Thymus (tissue), 11 donors: Measurements from ENCODE around the gene ZPR1. TPM values are rescaled to one million over a fixed set of nuclear protein-coding genes. Genes with fewer than 3 reads are reported as not detected.

Experiments used
- DNase-seq, 9 donors: peaks; one replicate each; pipeline ENCODE4 v3.0.0-alpha.2; 2013; ENCODE audit warnings: low spot score in 9 of 9, low read depth in 6 of 9, missing footprints in 1 of 9
- H3K27ac ChIP-seq, 2 donors: one replicate each; pipeline ENCODE4 v1.5.1; 2013; ENCODE audit warnings: control low read depth in 1 of 2, low read depth in 1 of 2, low read length in 1 of 2, mild to moderate bottlenecking in 1 of 2, moderate library complexity in 1 of 2
- H3K27me3 ChIP-seq, 2 donors: one replicate each; pipeline ENCODE4 v1.5.1; 2013; ENCODE audit warnings: low read length in 1 of 2; ENCODE audit not compliant: control insufficient read depth in 2 of 2, insufficient read depth in 1 of 2
- H3K36me3 ChIP-seq, 2 donors: one replicate each; pipeline ENCODE4 v1.5.1; 2013; ENCODE audit warnings: low read length in 1 of 2, mild to moderate bottlenecking in 1 of 2, moderate library complexity in 1 of 2; ENCODE audit not compliant: control insufficient read depth in 2 of 2, insufficient read depth in 2 of 2
- H3K4me1 ChIP-seq, 2 donors: one replicate each; pipeline ENCODE4 v1.5.1; 2013; ENCODE audit warnings: low read length in 2 of 2; ENCODE audit not compliant: control insufficient read depth in 2 of 2, insufficient read depth in 2 of 2
- H3K4me3 ChIP-seq, 2 donors: one replicate each; pipeline ENCODE4 v1.5.1; 2013; ENCODE audit warnings: low read length in 2 of 2, control low read depth in 1 of 2, mild to moderate bottlenecking in 1 of 2
- H3K9me3 ChIP-seq, 2 donors: one replicate each; pipeline ENCODE4 v1.5.1; 2013; ENCODE audit warnings: low read length in 1 of 2, mild to moderate bottlenecking in 1 of 2; ENCODE audit not compliant: control insufficient read depth in 2 of 2, insufficient read depth in 1 of 2
- WGBS: extraction: QIAGEN DNeasy Blood & Tissue Kit; methylation state at CpG from one replicate; pipeline ENCODE4 v1.1.7; 2013; 5-methylcytosine and 5-hydroxymethylcytosine counted together
- polyA plus RNA-seq: library from polyadenylated mRNA; stranded (reverse); fragments of 200-250 nt; gene quantifications from one replicate; pipeline ENCODE4 v1.2.3, GENCODE V29; 2013
- total RNA-seq: library from RNA; stranded (reverse); fragments of 120-200 nt; gene quantifications from one replicate; pipeline ENCODE4 v1.2.4, GENCODE V29; 2013
- donor health status: healthy.

ZPR1 gene
- total and polyA plus RNA-seq, 2 donors: 21.3 to 37.2 TPM

DNA sequence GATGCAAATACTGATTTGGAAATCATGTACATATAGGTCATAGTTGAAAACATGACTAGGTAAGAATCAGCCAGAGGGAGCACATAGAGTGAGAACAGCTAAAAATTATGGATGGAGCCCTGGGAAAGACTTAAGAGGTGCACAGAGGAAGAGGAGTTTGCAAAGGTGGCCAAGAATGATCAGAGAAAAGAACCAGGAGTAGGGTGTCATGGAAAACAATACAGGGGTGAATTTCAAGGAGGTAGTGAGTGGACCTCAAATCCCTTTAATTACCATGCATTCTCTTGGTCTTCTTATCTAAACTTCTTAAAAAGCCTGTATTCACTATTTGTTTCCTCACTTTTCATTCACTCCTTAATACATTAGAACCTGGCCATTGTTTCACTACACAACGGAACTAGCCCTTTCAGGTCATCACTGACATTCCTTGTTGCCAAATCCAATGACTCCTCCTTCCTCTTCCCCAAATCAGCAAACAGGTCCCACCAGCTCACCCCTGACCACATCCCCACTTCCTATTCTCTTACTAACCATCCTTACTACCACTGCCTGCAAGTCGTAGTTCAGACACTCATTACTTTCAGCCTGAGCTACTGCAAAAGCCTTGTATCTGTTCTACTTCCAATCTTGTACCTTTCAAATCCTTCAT, 37.6 kb downstream of the ZPR1 start:
- no peaks in the 10 kb centered on the region for H3K9me3 ChIP-seq
- H3K4me1 ChIP-seq: no peaks in the 10 kb centered on the region
- no peak overlapping the region for H3K27ac ChIP-seq
- no peak overlapping the region for H3K4me3 ChIP-seq
- DNase-seq: no peak
- H3K27me3 ChIP-seq: no peaks in the 10 kb centered on the region
- peaks cover 38 to 70% of the 10 kb centered on the region in 2 donors for H3K36me3 ChIP-seq
- WGBS: 95% methylated on average over 2 of the region's 2 CpGs

DNA sequence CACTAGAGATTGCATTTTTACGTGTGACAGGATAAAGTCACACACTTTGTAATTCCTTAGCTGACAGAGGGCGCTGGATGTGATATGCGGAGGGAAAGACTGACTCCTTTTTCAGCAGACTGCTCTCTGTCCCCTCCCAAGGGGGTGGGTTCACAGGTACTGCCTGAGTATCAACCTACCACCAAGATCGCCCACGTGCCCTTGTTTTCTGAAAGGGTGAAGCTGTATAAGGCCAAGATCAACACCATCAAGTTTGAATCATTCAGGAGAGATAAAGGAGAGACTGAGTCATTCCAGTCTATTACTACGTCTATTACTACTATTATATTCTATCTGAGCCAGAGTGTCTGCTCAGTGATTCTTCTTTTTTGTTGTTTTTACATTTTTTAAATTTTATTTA, 45.7 kb downstream of the ZPR1 start:
- H3K9me3 ChIP-seq: no peaks in the 10 kb centered on the region
- H3K27ac ChIP-seq: no peak overlapping the region
- H3K27me3 ChIP-seq: no peaks in the 10 kb centered on the region
- 98% methylated on average over 6 of the region's 6 CpGs for WGBS
- DNase-seq: no peak
- H3K4me1 ChIP-seq: peaks cover 8 to 21% of the 10 kb centered on the region in 2 donors
- H3K4me3 ChIP-seq: no peak overlapping the region
- peaks cover 8 to 14% of the 10 kb centered on the region in 2 donors for H3K36me3 ChIP-seq

GRCh38 chr11:116740741-116741140, 47.1 kb downstream of the ZPR1 start:
- no peaks in the 10 kb centered on the region for H3K9me3 ChIP-seq
- no peaks in the 10 kb centered on the region for H3K27me3 ChIP-seq
- H3K4me3 ChIP-seq: no peak overlapping the region
- H3K4me1 ChIP-seq: peaks cover 8 to 21% of the 10 kb centered on the region in 2 donors
- DNase-seq: no peak
- H3K36me3 ChIP-seq: peaks cover 0 to 6% of the 10 kb centered on the region in 2 donors
- 67% methylated on average over 4 of the region's 4 CpGs for WGBS
- H3K27ac ChIP-seq: no peak overlapping the region

- 96% methylated on average over 2 of the region's 2 CpGs for WGBS
- Histone ChIP-seq H3K27ac (no peak overlapping the region), H3K27me3 (no peaks in the 10 kb centered on the region), H3K9me3 (no peaks in the 10 kb centered on the region), H3K4me3 (no peak overlapping the region), H3K4me1 (peaks cover 8 to 25% of the 10 kb centered on the region in 2 donors), H3K36me3 (peaks cover 0 to 6% of the 10 kb centered on the region in 2 donors)
- DNase-seq: peak in 1 of 9 donors; percentile 10
Observed at GRCh38 chr11:116738975-116739374, 48.8 kb downstream of the ZPR1 start.

GRCh38 chr11:116736763-116737162, 51.1 kb downstream of the ZPR1 start:
- H3K27me3 ChIP-seq: peaks cover 0 to 9% of the 10 kb centered on the region in 2 donors
- peak in 1 of 9 donors; percentile 26 for DNase-seq
- H3K4me1 ChIP-seq: peaks cover 8 to 36% of the 10 kb centered on the region in 2 donors
- WGBS: 91% methylated on average over 3 of the region's 3 CpGs
- no peak overlapping the region for H3K4me3 ChIP-seq
- no peak overlapping the region for H3K27ac ChIP-seq
- H3K9me3 ChIP-seq: no peaks in the 10 kb centered on the region
- H3K36me3 ChIP-seq: peaks cover 0 to 4% of the 10 kb centered on the region in 2 donors

DNA sequence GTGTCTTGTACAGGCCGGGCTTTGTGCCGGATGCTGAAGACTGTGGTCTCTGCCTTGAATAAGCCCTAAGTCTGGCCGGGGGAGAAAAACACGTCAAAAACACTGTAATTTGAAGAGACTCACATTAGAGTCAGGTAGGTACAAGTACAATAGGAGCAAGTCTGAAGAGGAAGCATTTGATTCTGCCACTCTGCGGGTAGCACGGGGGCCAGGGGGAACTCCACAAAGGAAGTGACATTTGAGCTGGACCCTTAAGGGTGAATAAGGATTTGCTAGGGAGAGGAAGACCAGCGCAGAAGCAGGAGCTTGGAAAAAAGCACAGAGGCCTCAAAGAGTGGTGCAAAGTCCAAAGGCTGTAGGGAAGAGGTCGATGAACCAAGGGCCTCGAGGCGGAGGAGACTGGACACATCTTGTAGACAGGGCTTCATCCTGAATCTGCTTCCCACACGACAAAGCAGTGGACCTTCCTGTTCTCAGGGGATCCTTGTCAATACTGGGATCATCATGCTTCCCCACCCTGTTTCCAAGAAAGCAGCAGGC, 53.8 kb downstream of the ZPR1 start:
- no peaks in the 10 kb centered on the region for H3K9me3 ChIP-seq
- DNase-seq: peak in 1 of 9 donors; percentile 21
- H3K27ac ChIP-seq: no peak overlapping the region
- H3K36me3 ChIP-seq: no peaks in the 10 kb centered on the region
- H3K27me3 ChIP-seq: peaks cover 0 to 28% of the 10 kb centered on the region in 2 donors
- no peak overlapping the region for H3K4me3 ChIP-seq
- WGBS: 61% methylated on average over 11 of the region's 11 CpGs
- peaks cover 8 to 29% of the 10 kb centered on the region in 2 donors for H3K4me1 ChIP-seq

- H3K36me3 ChIP-seq: no peaks in the 10 kb centered on the region
- H3K27me3 ChIP-seq: peaks cover 0 to 28% of the 10 kb centered on the region in 2 donors
- H3K4me3 ChIP-seq: no peak overlapping the region
- WGBS: 80% methylated on average over 10 of the region's 10 CpGs
- H3K4me1 ChIP-seq: peaks cover under 1 to 20% of the 10 kb centered on the region in 2 donors
- no peak for DNase-seq
- H3K27ac ChIP-seq: no peak overlapping the region
- H3K9me3 ChIP-seq: peaks cover 0 to 1% of the 10 kb centered on the region in 2 donors
Observed at GRCh38 chr11:116733043-116733755, 54.6 kb downstream of the ZPR1 start.

- no peak overlapping the region for H3K27ac ChIP-seq
- H3K27me3 ChIP-seq: peaks cover 0 to 28% of the 10 kb centered on the region in 2 donors
- H3K4me3 ChIP-seq: no peak overlapping the region
- DNase-seq: peak in 7 of 9 donors; percentile 18 to 67 (median 38)
- peaks cover 0 to 16% of the 10 kb centered on the region in 2 donors for H3K4me1 ChIP-seq
- 45% methylated on average over 25 of the region's 25 CpGs for WGBS
- peaks cover 0 to 1% of the 10 kb centered on the region in 2 donors for H3K9me3 ChIP-seq
- H3K36me3 ChIP-seq: no peaks in the 10 kb centered on the region
Observed at GRCh38 chr11:116732271-116733042, 55.4 kb downstream of the ZPR1 start.
